Hepatocyte (in vitro differentiated cells): ENCODE results near the gene GCLC.

Source experiments
- CTCF ChIP-seq: fragments of 200-600 bp; sonication (generic); IDR thresholded peaks from 2 replicates; pipeline ENCODE4 v1.5.1; 2016; ENCODE audit warnings: antibody characterized with exemption, mild to moderate bottlenecking; ENCODE audit not compliant: poor library complexity
- EZH2 ChIP-seq: fragments of 200-600 bp; sonication (generic); IDR thresholded peaks from 2 replicates; pipeline ENCODE4 v1.6.1; 2016; ENCODE audit warnings: antibody characterized with exemption, mild to moderate bottlenecking, borderline replicate concordance

GRCh38 chr6:53547811-53548496 lies 3.1 kb upstream of the GCLC start:
- no peak for TF ChIP-seq CTCF
- TF ChIP-seq EZH2 = no peak
